Liver (tissue), 3 donors: Measurements from ENCODE around the gene PNLIP.

Source experiments
- FOXA1 ChIP-seq: IDR thresholded peaks from 2 replicates; pipeline ENCODE4 v1.6.1; 2016; ENCODE audit warnings: antibody characterized with exemption
- HNF4A ChIP-seq, 2 donors: conservative IDR thresholded peaks; 2 replicates each; pipeline ENCODE4 v1.6.1; 2016; ENCODE audit warnings: antibody characterized with exemption in 2 of 2, mild to moderate bottlenecking in 2 of 2
- JUND ChIP-seq, 2 donors: IDR thresholded peaks; 2 replicates each; pipeline ENCODE4 v1.6.1; 2016; ENCODE audit warnings: antibody characterized with exemption in 2 of 2
- RXRA ChIP-seq, 2 donors: IDR thresholded peaks; 2 replicates each; pipeline ENCODE4 v1.6.1; 2017 to 2018; ENCODE audit warnings: antibody characterized with exemption in 2 of 2, mild to moderate bottlenecking in 1 of 2
- SP1 ChIP-seq: IDR thresholded peaks from 2 replicates; pipeline ENCODE4 v1.6.1; 2018; ENCODE audit warnings: antibody characterized with exemption, mild to moderate bottlenecking
- TAF1 ChIP-seq: conservative IDR thresholded peaks from 2 replicates; pipeline ENCODE4 v1.6.1; 2016; ENCODE audit warnings: antibody characterized with exemption, mild to moderate bottlenecking
- YY1 ChIP-seq: IDR thresholded peaks from 2 replicates; pipeline ENCODE4 v1.6.1; 2016; ENCODE audit warnings: antibody characterized with exemption, mild to moderate bottlenecking
- TF ChIP-seq, protein P1 (sequence below): fragments of 150-350 bp; IDR thresholded peaks from 2 replicates; pipeline ENCODE4 v1.5.1; 2017; ENCODE audit warnings: improper control_type of control experiment, low read depth, low read length; ENCODE audit not compliant: missing input control
- TF ChIP-seq, protein P2 (sequence below): IDR thresholded peaks from 2 replicates; pipeline ENCODE4 v1.6.1; 2016; ENCODE audit warnings: antibody characterized with exemption, mild to moderate bottlenecking
- TF ChIP-seq, protein P3 (sequence below): IDR thresholded peaks from 2 replicates; pipeline ENCODE4 v1.6.1; 2016; ENCODE audit warnings: antibody characterized with exemption
- donor health status: healthy.
- donor health status: healthy.

DNA sequence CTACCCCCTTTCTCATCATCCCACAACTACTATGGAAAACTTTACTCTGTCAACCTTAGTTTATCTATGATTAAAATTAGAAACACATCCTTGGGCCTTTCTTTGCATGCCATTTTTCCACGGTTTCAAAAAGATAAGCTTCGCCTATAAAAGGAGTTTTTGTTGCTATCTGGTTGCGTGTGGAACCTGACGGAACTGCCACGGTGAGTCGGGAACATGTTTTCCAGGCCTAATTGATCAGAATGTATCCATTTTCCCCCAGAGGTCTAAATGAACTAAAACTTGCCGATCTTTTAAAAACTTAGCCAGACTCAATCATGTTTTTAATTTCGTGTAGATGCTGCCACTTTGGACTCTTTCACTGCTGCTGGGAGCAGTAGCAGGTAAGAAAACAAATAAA lies at the start of gene PNLIP:
- TF ChIP-seq, protein P1, sequence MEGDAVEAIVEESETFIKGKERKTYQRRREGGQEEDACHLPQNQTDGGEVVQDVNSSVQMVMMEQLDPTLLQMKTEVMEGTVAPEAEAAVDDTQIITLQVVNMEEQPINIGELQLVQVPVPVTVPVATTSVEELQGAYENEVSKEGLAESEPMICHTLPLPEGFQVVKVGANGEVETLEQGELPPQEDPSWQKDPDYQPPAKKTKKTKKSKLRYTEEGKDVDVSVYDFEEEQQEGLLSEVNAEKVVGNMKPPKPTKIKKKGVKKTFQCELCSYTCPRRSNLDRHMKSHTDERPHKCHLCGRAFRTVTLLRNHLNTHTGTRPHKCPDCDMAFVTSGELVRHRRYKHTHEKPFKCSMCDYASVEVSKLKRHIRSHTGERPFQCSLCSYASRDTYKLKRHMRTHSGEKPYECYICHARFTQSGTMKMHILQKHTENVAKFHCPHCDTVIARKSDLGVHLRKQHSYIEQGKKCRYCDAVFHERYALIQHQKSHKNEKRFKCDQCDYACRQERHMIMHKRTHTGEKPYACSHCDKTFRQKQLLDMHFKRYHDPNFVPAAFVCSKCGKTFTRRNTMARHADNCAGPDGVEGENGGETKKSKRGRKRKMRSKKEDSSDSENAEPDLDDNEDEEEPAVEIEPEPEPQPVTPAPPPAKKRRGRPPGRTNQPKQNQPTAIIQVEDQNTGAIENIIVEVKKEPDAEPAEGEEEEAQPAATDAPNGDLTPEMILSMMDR: no peak
- TF ChIP-seq SP1: no peak
- TF ChIP-seq, protein P2, sequence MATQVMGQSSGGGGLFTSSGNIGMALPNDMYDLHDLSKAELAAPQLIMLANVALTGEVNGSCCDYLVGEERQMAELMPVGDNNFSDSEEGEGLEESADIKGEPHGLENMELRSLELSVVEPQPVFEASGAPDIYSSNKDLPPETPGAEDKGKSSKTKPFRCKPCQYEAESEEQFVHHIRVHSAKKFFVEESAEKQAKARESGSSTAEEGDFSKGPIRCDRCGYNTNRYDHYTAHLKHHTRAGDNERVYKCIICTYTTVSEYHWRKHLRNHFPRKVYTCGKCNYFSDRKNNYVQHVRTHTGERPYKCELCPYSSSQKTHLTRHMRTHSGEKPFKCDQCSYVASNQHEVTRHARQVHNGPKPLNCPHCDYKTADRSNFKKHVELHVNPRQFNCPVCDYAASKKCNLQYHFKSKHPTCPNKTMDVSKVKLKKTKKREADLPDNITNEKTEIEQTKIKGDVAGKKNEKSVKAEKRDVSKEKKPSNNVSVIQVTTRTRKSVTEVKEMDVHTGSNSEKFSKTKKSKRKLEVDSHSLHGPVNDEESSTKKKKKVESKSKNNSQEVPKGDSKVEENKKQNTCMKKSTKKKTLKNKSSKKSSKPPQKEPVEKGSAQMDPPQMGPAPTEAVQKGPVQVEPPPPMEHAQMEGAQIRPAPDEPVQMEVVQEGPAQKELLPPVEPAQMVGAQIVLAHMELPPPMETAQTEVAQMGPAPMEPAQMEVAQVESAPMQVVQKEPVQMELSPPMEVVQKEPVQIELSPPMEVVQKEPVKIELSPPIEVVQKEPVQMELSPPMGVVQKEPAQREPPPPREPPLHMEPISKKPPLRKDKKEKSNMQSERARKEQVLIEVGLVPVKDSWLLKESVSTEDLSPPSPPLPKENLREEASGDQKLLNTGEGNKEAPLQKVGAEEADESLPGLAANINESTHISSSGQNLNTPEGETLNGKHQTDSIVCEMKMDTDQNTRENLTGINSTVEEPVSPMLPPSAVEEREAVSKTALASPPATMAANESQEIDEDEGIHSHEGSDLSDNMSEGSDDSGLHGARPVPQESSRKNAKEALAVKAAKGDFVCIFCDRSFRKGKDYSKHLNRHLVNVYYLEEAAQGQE: no peak
- no peak for TF ChIP-seq JUND (IDR thresholded peaks at IDR 0.05)
- no peak for TF ChIP-seq TAF1
- no peak for TF ChIP-seq RXRA (IDR thresholded peaks at IDR 0.05)
- TF ChIP-seq HNF4A (conservative IDR thresholded peaks at IDR 0.05): no peak
- TF ChIP-seq, protein P3, sequence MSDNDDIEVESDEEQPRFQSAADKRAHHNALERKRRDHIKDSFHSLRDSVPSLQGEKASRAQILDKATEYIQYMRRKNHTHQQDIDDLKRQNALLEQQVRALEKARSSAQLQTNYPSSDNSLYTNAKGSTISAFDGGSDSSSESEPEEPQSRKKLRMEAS: no peak
- no peak for TF ChIP-seq YY1
- TF ChIP-seq FOXA1: no peak
